H1 (cell line): ENCODE data around the gene SYT13. TPM values are rescaled to one million over a fixed set of nuclear protein-coding genes. Genes with fewer than 3 reads are reported as not detected.

Experiments used
- CTCF ChIA-PET: fragments of 300-600 bp; sonication (Branson Sonifier 250); formaldehyde crosslinking; loops from one replicate; lab custom pipeline; 2021; ENCODE audit not compliant: partially characterized antibody; lab: Charles Lee
- POLR2A ChIA-PET: fragments of 300-600 bp; sonication (Branson Sonifier 250); formaldehyde crosslinking; loops from one replicate; lab custom pipeline; 2021; ENCODE audit warnings: inconsistent platforms; ENCODE audit not compliant: partially characterized antibody; lab: Charles Lee
- DNase-seq, 2 experiments: peaks; one replicate each; pipeline versions ENCODE4 v3.0.0 to v3.0.0-alpha.2; 2010 to 2022; ENCODE audit warnings: low spot score in 2 of 2, low read depth in 1 of 2, mixed read lengths in 1 of 2
- FAIRE-seq: peaks from 2 replicates; lab custom pipeline; 2011; peaks lifted over from hg19 to GRCh38; lab: Jason Lieb, UNC
- H2AFZ ChIP-seq: 2 replicates; pipeline ENCODE4 v1.8.1; 2012; ENCODE audit warnings: low read length, inconsistent platforms
- H2AK5ac ChIP-seq: 2 replicates; pipeline ENCODE4 v1.6.1; 2013; ENCODE audit warnings: low read depth, low read length
- H2BK120ac ChIP-seq: replicated peaks from 2 replicates; pipeline ENCODE3; 2013; ENCODE audit warnings: low read depth, low read length, inconsistent platforms
- H2BK12ac ChIP-seq: 2 replicates; pipeline ENCODE4 v1.6.1; 2013; ENCODE audit warnings: low read depth, low read length
- H2BK15ac ChIP-seq: 2 replicates; pipeline ENCODE4 v1.6.1; 2013; ENCODE audit warnings: low read length
- H2BK20ac ChIP-seq: 2 replicates; pipeline ENCODE4 v1.6.1; 2013; ENCODE audit warnings: low read length
- H2BK5ac ChIP-seq: 2 replicates; pipeline ENCODE4 v1.6.1; 2013; ENCODE audit warnings: low read depth, low read length
- H3K14ac ChIP-seq: 2 replicates; pipeline ENCODE4 v1.6.1; 2013; ENCODE audit warnings: inconsistent platforms; ENCODE audit not compliant: insufficient read length
- H3K18ac ChIP-seq: 2 replicates; pipeline ENCODE4 v1.6.1; 2013; ENCODE audit warnings: low read length; ENCODE audit errors: extremely low read depth
- H3K23ac ChIP-seq: 2 replicates; pipeline ENCODE4 v1.6.1; 2013; ENCODE audit warnings: inconsistent platforms; ENCODE audit not compliant: insufficient read length
- H3K23me2 ChIP-seq: 2 replicates; pipeline ENCODE4 v1.6.1; 2013; ENCODE audit warnings: low read depth, low read length
- H3K27ac ChIP-seq: 2 replicates; pipeline ENCODE4 v1.6.1; 2011; ENCODE audit warnings: low read depth, low read length, inconsistent platforms
- H3K27me3 ChIP-seq, 4 experiments: replicated peaks in 1 of 4; 1 replicate in 1 of 4; 2 replicates in 3 of 4; pipeline versions ENCODE4 v1.6.1 to v1.8.1; 2011 to 2013; ENCODE audit warnings: low read length in 3 of 4, mild to moderate bottlenecking in 3 of 4, inconsistent platforms in 2 of 4, mixed read lengths in 2 of 4, moderate library complexity in 1 of 4; ENCODE audit not compliant: control insufficient read depth in 3 of 4, insufficient read depth in 3 of 4; ENCODE audit errors: extremely low read depth in 1 of 4
- H3K36me3 ChIP-seq, 4 experiments: 2 replicates each; pipeline versions ENCODE4 v1.6.1 to v1.8.1; 2011 to 2013; ENCODE audit warnings: mild to moderate bottlenecking in 4 of 4, low read length in 3 of 4, moderate library complexity in 2 of 4, control low read depth in 1 of 4, inconsistent platforms in 1 of 4; ENCODE audit not compliant: insufficient read depth in 4 of 4, control insufficient read depth in 2 of 4
- H3K4ac ChIP-seq: replicated peaks from 2 replicates; pipeline ENCODE3; 2013; ENCODE audit warnings: low read length, low read depth, mixed read lengths, inconsistent platforms; ENCODE audit not compliant: insufficient read length
- H3K4me1 ChIP-seq, 4 experiments: replicated peaks in 1 of 4; 1 replicate in 1 of 4; 2 replicates in 3 of 4; pipeline versions ENCODE4 v1.6.1 to v1.8.1; 2011 to 2013; ENCODE audit warnings: low read length in 3 of 4, inconsistent platforms in 2 of 4, mixed read lengths in 1 of 4; ENCODE audit not compliant: insufficient read depth in 4 of 4, control insufficient read depth in 3 of 4
- H3K4me2 ChIP-seq, 2 experiments: 2 replicates each; pipeline versions ENCODE4 v1.6.1 to v1.8.1; 2011 to 2013; ENCODE audit warnings: low read depth in 2 of 2, low read length in 2 of 2, control low read depth in 1 of 2, inconsistent platforms in 1 of 2, mild to moderate bottlenecking in 1 of 2; ENCODE audit not compliant: insufficient read depth in 1 of 2
- H3K4me3 ChIP-seq, 4 experiments: fragments of 200-600, 300-600 bp in 1 of 4; sonication (generic), shearing (Covaris generic), sonication (Bioruptor Twin) in 1 of 4; 2 replicates each; pipeline versions ENCODE4 v1.5.1 to v1.8.1; 2011 to 2016; ENCODE audit warnings: low read length in 4 of 4, low read depth in 3 of 4, control low read depth in 2 of 4, inconsistent platforms in 2 of 4, mild to moderate bottlenecking in 2 of 4, mixed read lengths in 1 of 4, moderate library complexity in 1 of 4; ENCODE audit not compliant: insufficient read depth in 2 of 4; ENCODE audit errors: extremely low read depth in 1 of 4
- H3K56ac ChIP-seq: replicated peaks from 2 replicates; pipeline ENCODE3; 2013; ENCODE audit warnings: low read depth, mild to moderate bottlenecking, mixed read lengths, low read length, inconsistent platforms; ENCODE audit not compliant: insufficient read length
- H3K79me1 ChIP-seq: 2 replicates; pipeline ENCODE4 v1.6.1; 2013; ENCODE audit warnings: low read depth, low read length, control low read depth
- H3K79me2 ChIP-seq, 2 experiments: 2 replicates each; pipeline versions ENCODE4 v1.6.1 to v1.8.1; 2012 to 2013; ENCODE audit warnings: low read length in 2 of 2, mild to moderate bottlenecking in 2 of 2, inconsistent platforms in 1 of 2; ENCODE audit not compliant: insufficient read depth in 2 of 2, control insufficient read depth in 1 of 2
- H3K9ac ChIP-seq, 4 experiments: replicated peaks in 1 of 4; 1 replicate in 1 of 4; 2 replicates in 3 of 4; pipeline versions ENCODE4 v1.6.1 to v1.8.1; 2011 to 2013; ENCODE audit warnings: low read depth in 3 of 4, low read length in 3 of 4, control low read depth in 2 of 4, mild to moderate bottlenecking in 2 of 4, moderate library complexity in 2 of 4, inconsistent platforms in 1 of 4; ENCODE audit errors: extremely low read depth in 1 of 4
- H3K9me3 ChIP-seq, 2 experiments: 2 replicates each; pipeline versions ENCODE4 v1.6.1 to v1.8.1; 2012 to 2013; ENCODE audit warnings: mild to moderate bottlenecking in 2 of 2, moderate library complexity in 2 of 2, control low read depth in 1 of 2, inconsistent platforms in 1 of 2, low read depth in 1 of 2, low read length in 1 of 2, mixed read lengths in 1 of 2; ENCODE audit not compliant: insufficient read depth in 2 of 2
- H4K20me1 ChIP-seq, 2 experiments: replicated peaks in 1 of 2; 2 replicates each; pipeline versions ENCODE3 to v1.8.1; 2011 to 2013; ENCODE audit warnings: inconsistent platforms in 2 of 2, low read length in 2 of 2, mild to moderate bottlenecking in 1 of 2; ENCODE audit not compliant: insufficient read depth in 2 of 2, control insufficient read depth in 1 of 2
- H4K5ac ChIP-seq: 2 replicates; pipeline ENCODE4 v1.6.1; 2013; ENCODE audit warnings: low read length, low read depth, mixed read lengths, inconsistent platforms; ENCODE audit not compliant: insufficient read length
- H4K8ac ChIP-seq: 2 replicates; pipeline ENCODE4 v1.8.0; 2013; ENCODE audit warnings: mild to moderate bottlenecking, moderate library complexity, low read length, inconsistent platforms; ENCODE audit not compliant: insufficient read depth; ENCODE audit errors: extremely low read depth
- H4K91ac ChIP-seq: replicated peaks from 2 replicates; pipeline ENCODE3; 2013; ENCODE audit warnings: low read length, mixed read lengths, inconsistent platforms; ENCODE audit not compliant: insufficient read length
- ASH2L ChIP-seq: fragments of 200-600, 300-600 bp; sonication (generic); IDR thresholded peaks from one replicate; pipeline ENCODE4 v1.7.1; 2017; ENCODE audit warnings: low read length
- CHD1 ChIP-seq: IDR thresholded peaks from 2 replicates; pipeline ENCODE4 v1.6.1; 2012; ENCODE audit warnings: low read depth, low read length, improper control_type of control experiment
- E2F6 ChIP-seq: IDR thresholded peaks from 2 replicates; pipeline ENCODE4 v1.6.1; 2012; ENCODE audit warnings: inconsistent platforms
- EGR1 ChIP-seq: IDR thresholded peaks from 2 replicates; pipeline ENCODE4 v1.6.1; 2011; ENCODE audit warnings: low read depth, low read length, borderline replicate concordance
- EP300 ChIP-seq, 2 experiments: IDR thresholded peaks; 1 replicate in 1 of 2; 2 replicates in 1 of 2; pipeline ENCODE4 v1.6.1; 2011 to 2012; ENCODE audit warnings: low read depth in 2 of 2, low read length in 2 of 2, mild to moderate bottlenecking in 2 of 2, borderline replicate concordance in 1 of 2, inconsistent platforms in 1 of 2, moderate library complexity in 1 of 2
- JUND ChIP-seq: IDR thresholded peaks from 2 replicates; pipeline ENCODE4 v1.6.1; 2011; ENCODE audit warnings: mild to moderate bottlenecking, improper control_type of control experiment, low read length
- POLR2A ChIP-seq, 2 experiments: IDR thresholded peaks; 1 replicate in 1 of 2; 2 replicates in 1 of 2; pipeline ENCODE4 v1.6.1; 2011; ENCODE audit warnings: low read depth in 2 of 2, low read length in 2 of 2, mild to moderate bottlenecking in 2 of 2; ENCODE audit errors: control extremely low read depth in 1 of 2
- SIN3A ChIP-seq, 2 experiments: IDR thresholded peaks in 1 of 2; conservative IDR thresholded peaks in 1 of 2; 2 replicates each; pipeline ENCODE4 v1.6.1; 2011 to 2012; ENCODE audit warnings: low read length in 2 of 2, improper control_type of control experiment in 1 of 2, low read depth in 1 of 2, mild to moderate bottlenecking in 1 of 2
- TEAD4 ChIP-seq: IDR thresholded peaks from 2 replicates; pipeline ENCODE4 v1.6.1; 2012; ENCODE audit warnings: low read depth, low read length, inconsistent platforms, mixed read lengths
- WGBS, 2 experiments: shearing (Covaris generic) in 1 of 2; methylation state at CpG; one replicate each; pipeline versions ENCODE4 v1.1.6 to v1.1.7; 2013 to 2015; ENCODE audit warnings: low lambda C conversion rate in 2 of 2, mixed read lengths in 2 of 2, inconsistent platforms in 1 of 2, low coverage in 1 of 2, missing lambda C conversion rate in 1 of 2; ENCODE audit not compliant: insufficient replicate concordance in 2 of 2, insufficient coverage in 1 of 2, insufficient read length in 1 of 2; ENCODE audit errors: extremely low coverage in 1 of 2, missing lambda C conversion rate in 1 of 2; 5-methylcytosine and 5-hydroxymethylcytosine counted together
- polyA plus RNA-seq, 7 experiments: library from polyadenylated mRNA; depleted of rRNA in 3 of 7; stranded (reverse) in 5 of 7; unstranded in 2 of 7; fragments of >200 nt in 5 of 7; fragments of 200-250 nt in 2 of 7; gene quantifications; 1 replicate in 5 of 7; 2 replicates in 1 of 7; 4 replicates in 1 of 7; pipeline versions ENCODE4 v1.2.1 to v1.2.3, GENCODE V29; 2011 to 2013; ENCODE audit warnings: missing spikeins in 2 of 7, mixed read lengths in 2 of 7
- total RNA-seq: library from RNA; stranded (reverse); fragmentation: NEBNext Ultra II Directional; extraction: Animal tissue kit (Norgen Biotek cat#: 25700); gene quantifications from 2 replicates; pipeline ENCODE4 v1.2.1, GENCODE V29; 2021
- TF ChIP-seq, protein P1 (sequence below): IDR thresholded peaks from 2 replicates; pipeline ENCODE4 v1.6.1; 2012; ENCODE audit warnings: inconsistent platforms

The SYT13 gene
- total and polyA plus RNA-seq, 2 of the 8 experiments (the other 6 are each of a cell fraction or from before 2014, with no cell fraction given), result 4.8 to 13.2 TPM

- Histone ChIP-seq H4K91ac (no peak overlapping the region), H3K27me3 (no peaks in the 10 kb centered on the region), H3K4me1 (peaks cover 3 to 22% (median 14%) of the 10 kb centered on the region in 4 experiments), H3K36me3 (no peaks in the 10 kb centered on the region), H3K27ac (no peak overlapping the region), H3K4me3 (no peak overlapping the region), H2BK20ac (no peak overlapping the region), H3K79me2 (no peaks in the 10 kb centered on the region), H4K5ac (no peak overlapping the region), H3K79me1 (no peaks in the 10 kb centered on the region), H3K14ac (no peak overlapping the region), H3K4me2 (peak overlapping the region in 1 of 2 experiments; percentile 56; a peak in 2 of 4 replicates), H3K56ac (no peak overlapping the region), H4K20me1 (no peaks in the 10 kb centered on the region), H2BK5ac (0 out of 2 replicates have a peak overlapping the region, but pooled peaks have one; percentile 39), H3K4ac (no peak overlapping the region), H2AK5ac (no peak overlapping the region), H2BK12ac (0 out of 2 replicates have a peak overlapping the region, but pooled peaks have one; percentile 75), H4K8ac (peak overlapping the region; percentile 72; the same call in 1 of the 2 replicates), H2BK120ac (no peak overlapping the region), H3K9me3 (no peaks in the 10 kb centered on the region), H3K9ac (no peak overlapping the region), H3K23ac (no peak overlapping the region), H2BK15ac (no peak overlapping the region), H2AFZ (peak overlapping the region; percentile 72; the same call in 1 of the 2 replicates), H3K23me2 (no peaks in the 10 kb centered on the region), H3K18ac (peak overlapping the region; percentile 71)
- DNase-seq (peak in 1 of 2 experiments; percentile 70), FAIRE-seq (no peak)
- ChIA-PET CTCF (interaction anchor here (0.8 to 5.0 kb wide), 15 partner anchors 9 to 233 kb away, joined by 3 to 47 read pairs (median 4); partner anchors contain the start of gene SYT13), POLR2A (interaction anchor here (1.0 to 3.0 kb wide), 5 partner anchors 12 to 77 kb away, joined by 3 to 10 read pairs (median 3); no protein-coding TSS in a partner anchor)
- 41% methylated on average over 26 of the region's 29 CpGs; no CpG with 5 or more reads in 1 of the 2 experiments for WGBS, 2 experiments
- TF ChIP-seq CHD1, result peak; percentile 52; the same call in 1 of the 2 replicates
- TF ChIP-seq SIN3A (conservative IDR thresholded peaks at IDR 0.05 in 1 of 2, IDR thresholded peaks at IDR 0.05 in 1 of 2; ENCODE audit: low read depth in 1 of 2, low read length in 2 of 2), result no peak
- no peak for TF ChIP-seq EGR1
- peak; percentile 66 to 89; a peak in 1 of 3 replicates for TF ChIP-seq EP300 (IDR thresholded peaks at IDR 0.05; ENCODE audit: borderline replicate concordance in 1 of 2, low read depth in 2 of 2, low read length in 2 of 2)
- peak; percentile 47; the same call in 1 of the 2 replicates for TF ChIP-seq E2F6
- peak; percentile 57; the same call in 1 of the 2 replicates for TF ChIP-seq JUND
- TF ChIP-seq POLR2A (IDR thresholded peaks at IDR 0.05; ENCODE audit: control extremely low read depth in 1 of 2, low read depth in 2 of 2, low read length in 2 of 2), result peak in 1 of 2 experiments; percentile 39; a peak in 1 of 3 replicates
- TF ChIP-seq, protein P1, sequence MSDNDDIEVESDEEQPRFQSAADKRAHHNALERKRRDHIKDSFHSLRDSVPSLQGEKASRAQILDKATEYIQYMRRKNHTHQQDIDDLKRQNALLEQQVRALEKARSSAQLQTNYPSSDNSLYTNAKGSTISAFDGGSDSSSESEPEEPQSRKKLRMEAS, result peak; percentile 82
- TF ChIP-seq ASH2L, result peak; percentile 34
- 0 out of 2 replicates have a peak, but pooled peaks have one; percentile 4 for TF ChIP-seq TEAD4
Observed at GRCh38 chr11:45209891-45210699, 76.0 kb downstream of the SYT13 start.
